Bone marrow (tissue), 2 donors: ENCODE results near the gene BMP7.

Experiments
- DNase-seq, 2 donors: peaks; one replicate each; lab custom pipeline; 2025; lab: John Stamatoyannopoulos, UW

Gene BMP7

DNA sequence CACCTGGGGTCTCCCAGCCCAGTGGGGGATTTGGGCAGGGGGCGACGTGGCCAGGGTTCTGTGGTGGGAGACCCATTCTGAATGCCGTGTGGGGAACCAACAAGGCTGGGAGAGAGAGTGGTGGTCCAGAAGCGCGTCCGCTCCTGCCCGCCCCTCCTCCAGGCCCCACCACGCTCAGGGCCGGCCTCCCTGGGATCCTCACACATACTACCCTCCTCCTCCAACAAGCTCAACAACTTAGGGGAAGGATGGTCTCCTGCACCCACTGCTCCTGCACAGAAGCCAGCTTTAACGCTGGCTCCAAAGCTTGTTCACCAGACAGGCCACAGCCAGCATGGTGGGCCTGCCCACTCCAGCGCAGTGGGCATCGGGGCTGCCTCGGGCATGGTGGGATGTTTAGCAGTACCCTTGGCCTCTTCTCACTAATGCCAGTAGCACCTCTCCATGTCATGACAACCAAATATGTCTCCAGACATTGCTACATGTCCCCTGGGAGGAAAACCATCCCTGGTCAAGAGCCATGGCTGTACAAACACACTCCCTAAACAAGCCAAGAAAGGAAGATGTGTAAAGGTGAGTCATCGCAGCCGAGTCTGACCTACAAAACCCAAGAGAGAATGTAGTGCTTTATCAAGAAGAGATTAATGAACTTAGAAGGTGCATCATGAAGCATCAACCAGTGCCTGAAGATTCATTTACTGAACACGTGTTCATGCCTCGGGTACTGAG lies 75.7 kb downstream of the BMP7 start:
- no peak for DNase-seq

DNA sequence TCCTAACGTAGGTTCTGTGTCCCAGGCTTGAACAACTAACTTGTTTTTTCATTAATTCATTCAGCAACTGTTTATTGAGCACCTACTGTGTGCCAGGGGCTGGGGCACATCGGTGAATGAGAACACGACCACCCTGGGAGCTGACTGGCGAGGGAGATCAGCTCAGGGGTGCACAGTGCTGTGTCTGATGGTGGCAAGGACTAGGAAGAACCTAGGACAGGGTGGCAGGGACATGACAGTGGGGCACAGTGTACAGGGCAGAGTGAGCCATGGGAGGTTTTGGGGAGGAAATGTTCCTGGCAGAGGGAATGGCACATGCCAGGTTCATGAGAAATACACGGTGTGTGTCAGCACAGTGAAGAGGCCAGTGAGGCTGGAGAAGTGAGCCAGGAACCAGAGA lies 76.7 kb downstream of the BMP7 start:
- no peak for DNase-seq

DNA sequence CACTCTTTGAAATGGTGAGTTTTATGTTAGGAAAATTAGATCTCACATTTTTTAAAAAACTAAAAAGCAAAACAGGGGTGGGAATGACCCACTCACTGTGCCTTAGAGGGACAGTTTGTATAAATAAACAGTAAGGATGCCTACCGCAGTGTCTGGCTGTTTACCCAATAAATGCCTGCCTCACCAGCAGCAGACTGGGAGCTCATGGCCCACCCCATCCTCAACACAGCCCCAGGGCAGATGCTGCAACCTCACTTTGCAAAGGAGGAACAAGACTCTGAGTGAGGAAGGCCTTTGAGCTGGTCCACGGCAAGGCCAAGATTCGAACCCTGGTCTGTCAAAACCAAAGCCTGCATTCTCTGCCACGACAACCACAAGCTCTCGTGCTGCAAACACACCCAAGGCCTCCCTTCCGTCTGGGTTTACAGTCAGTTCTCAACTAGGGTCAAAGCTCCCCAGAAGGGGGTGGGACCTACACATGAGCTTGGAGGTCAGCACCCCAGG lies 77.8 kb downstream of the BMP7 start:
- no peak for DNase-seq

DNA sequence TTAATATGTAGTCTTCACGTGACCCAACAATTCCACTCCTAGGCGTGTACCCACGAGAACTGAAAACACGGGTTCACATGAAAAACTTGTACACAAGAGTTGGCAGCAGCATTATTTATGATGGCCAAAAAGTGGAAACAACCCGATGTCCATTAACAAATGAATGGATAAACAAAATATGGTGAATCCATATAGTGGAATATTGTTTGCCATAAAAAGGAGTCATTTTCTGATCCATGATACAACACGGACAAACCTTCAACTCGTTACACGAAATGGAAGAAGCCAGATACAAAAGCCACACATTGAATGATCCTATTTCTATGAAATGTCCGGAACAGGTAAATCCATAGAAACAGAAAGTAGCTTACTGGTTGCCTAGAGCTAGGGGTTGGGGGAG lies 78.4 kb downstream of the BMP7 start:
- no peak for DNase-seq

DNA sequence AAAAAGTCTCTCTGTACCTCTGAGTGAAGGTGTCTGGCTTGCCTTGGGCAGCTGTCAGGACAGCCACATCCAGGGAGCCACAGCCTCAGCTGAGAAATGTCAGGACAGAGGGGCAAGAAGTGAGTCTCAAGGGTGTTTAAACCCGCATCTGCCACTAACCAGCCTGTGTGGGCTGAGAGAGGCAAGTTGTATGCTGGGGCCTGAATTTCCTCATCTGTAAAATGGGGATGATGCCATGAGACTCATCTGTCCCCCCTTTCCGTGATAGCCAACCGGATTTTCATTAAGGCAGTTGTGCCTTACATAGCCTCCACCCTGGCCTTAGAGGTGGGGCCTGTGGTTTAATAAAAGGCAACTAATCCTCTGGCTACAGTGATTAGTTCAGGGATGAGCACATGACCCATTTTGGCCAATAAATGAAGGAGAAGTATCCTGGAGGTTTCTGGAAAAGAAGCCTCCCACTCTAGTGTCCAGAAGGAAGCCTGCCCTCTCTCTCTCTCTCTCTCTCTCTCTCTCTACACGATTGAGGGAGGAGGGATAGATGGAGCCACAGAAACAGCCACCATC lies 79.3 kb downstream of the BMP7 start:
- no peak for DNase-seq

DNA sequence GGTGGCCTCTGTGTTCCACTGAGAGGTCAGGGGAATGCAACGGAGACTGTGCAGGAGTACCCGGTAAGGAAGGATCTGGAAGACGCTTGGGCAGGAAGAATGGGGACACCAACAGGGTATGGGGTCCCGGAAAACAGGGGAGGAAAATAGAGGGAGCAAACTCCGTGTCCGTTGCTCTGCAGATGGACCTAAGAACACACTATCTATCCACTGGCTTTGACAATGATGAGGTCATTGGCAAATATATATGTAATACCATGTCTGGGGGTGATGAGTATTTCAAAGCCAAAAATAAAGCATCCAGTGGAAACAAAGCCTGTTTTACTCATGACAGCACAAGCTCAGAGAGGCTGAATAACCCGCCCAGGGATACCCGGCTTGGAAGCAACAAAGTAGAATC lies 80.2 kb downstream of the BMP7 start:
- DNase-seq = no peak

DNA sequence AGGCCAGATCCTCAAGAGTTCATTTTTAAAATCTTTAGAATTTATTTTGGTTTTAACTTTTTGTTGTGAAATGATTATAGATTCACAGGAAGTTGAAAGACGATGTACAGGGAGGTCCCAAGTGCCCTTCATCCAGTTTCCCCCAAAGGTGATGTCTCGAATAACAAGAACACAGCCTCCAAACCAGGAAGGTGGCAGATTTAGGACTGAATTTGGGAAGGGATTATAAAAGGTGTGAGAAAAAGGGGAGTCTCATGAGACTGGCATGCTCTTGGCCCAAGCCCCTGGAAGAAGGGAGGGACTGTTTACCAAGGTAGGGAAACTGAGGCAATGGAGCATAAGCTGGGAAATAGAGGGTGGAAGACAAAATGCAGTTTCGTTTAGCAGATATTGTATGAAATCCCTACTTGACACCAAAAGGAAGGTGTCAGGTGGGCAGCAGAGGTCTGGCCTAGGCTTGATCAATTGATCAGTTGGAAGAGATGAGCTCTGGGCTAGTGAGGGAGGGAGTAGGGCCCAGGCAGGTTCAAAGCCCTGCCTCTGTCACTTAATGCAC lies 81.2 kb downstream of the BMP7 start:
- no peak for DNase-seq

DNA sequence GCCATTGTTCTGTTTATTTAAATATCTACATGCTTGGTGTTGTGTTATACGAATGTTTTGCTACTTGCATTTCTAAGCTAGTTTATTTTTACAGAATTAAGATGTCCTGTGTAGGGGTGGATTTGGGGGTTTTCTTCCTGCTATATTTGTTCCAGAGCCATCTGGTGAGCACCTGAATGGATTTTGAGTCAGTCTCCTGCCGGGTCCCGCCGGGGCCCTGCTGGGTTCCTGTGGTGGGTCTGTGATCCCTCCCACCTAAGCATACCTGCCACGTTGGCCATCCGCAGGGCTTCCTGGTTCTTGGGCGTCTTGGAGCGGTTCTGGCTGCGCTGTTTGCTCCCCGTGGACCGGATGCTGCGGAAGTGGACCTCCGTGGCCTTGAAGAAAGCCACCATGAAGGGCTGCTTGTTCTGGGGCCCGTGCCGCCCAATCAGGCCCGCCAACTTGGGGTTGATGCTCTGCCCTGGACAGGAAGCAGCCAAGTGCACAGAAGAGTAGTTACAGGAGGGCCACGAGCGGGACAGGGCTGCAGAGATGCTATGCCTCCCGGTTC lies 82.9 kb downstream of the BMP7 start:
- DNase-seq = no peak

DNA sequence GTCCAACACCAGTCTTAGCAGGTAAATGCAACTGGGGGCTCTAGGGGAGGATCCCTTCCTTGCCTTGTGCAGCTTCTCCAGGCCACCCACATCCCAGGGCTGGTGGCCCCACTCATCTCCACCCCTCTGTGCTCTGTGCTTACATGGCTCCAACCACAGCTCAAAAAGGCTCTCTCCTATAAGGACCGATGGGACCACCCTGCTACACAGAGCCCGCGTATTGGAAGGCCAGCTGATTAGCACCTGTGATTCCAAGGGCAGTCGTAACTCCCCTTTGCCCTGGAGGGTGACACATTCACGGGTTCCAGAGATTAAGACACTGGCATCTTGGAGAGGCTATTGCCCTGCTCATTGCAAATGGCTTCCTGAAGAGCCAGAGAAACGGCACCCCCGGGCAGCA lies 84.8 kb downstream of the BMP7 start:
- DNase-seq = no peak

DNA sequence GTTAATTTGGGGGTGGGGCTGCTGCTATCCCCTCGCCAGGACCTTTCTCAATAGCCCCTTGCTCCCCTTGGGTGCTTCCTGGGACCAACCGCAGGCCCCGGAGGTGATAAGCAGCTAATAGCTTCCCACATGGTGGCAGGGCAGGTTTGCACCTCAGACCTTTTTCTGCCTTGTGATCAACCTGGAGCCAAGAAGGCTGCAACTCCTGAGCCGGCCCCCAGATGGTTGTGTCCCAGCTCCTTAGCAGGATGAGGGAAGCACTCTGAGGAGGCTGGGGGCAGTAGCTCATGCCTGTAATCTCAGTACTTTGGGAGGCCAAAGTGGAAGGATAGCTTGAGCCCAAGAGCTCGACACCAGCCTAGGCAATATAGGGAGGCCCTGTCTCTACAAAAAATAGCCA lies 85.5 kb downstream of the BMP7 start:
- no peak for DNase-seq

DNA sequence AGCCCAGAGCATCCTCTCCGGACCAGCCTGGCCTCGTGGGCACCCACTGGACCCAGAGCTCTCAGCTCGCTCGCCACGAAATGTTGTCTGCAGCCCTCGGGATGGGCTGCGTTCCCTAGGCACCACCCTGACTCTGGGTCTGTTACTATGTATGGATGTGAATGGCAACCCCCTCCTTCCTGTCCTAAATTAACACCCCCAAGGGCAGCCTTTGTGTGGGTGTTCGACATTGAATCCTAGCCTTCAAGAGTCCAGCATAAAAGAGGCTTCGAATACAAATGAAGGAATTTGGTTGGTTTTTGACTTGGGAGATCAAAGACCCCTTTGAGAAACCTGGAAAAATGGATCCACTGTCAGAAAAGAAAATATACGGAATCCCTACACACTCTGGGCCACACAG lies 86.1 kb downstream of the BMP7 start:
- DNase-seq = no peak

DNA sequence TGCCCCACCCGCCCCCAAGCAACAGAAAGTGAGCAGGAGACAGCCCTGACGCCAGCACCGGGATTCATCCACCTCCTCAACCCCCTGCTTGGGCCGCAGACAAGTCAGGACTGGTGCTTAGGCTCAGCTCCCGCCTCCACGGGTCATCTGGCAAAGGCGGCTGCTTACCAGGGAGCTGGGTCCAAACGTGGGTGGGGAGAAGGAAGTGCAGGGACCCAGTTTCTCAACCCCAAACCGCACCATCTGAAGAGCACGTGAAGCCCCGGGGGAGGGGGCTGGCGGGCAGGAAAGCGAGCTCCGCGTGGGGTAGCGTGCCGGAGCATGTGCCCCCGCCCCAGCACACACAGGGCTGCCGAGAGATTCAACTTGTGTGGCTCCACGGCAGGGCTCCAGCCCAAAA lies 87.2 kb downstream of the BMP7 start:
- DNase-seq = no peak

DNA sequence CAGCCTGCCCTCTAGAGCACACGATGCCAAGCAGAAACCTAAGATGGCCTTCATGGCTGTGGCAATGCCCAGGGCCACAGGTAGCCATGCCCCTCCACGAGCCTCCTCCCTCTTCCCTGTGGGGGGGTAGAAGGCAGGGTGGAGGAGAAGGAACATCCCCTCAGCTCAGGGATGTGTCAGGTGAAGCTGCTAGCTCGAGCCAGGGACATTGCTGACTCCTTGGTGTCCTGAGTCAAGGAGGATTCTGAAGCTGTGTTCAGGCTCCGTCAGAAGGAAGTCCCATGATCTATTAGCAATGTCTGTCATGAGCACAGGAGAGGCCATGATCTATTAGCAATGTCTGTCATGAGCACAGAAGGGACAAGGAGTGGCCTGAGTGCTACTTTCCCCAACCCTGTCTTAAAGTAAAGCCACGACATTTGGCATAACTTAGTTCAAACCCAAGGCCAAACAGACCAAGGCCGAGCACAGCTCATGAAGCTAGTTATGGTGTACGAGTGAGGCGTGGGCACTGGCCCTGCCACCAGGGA lies 87.8 kb downstream of the BMP7 start:
- DNase-seq = no peak

DNA sequence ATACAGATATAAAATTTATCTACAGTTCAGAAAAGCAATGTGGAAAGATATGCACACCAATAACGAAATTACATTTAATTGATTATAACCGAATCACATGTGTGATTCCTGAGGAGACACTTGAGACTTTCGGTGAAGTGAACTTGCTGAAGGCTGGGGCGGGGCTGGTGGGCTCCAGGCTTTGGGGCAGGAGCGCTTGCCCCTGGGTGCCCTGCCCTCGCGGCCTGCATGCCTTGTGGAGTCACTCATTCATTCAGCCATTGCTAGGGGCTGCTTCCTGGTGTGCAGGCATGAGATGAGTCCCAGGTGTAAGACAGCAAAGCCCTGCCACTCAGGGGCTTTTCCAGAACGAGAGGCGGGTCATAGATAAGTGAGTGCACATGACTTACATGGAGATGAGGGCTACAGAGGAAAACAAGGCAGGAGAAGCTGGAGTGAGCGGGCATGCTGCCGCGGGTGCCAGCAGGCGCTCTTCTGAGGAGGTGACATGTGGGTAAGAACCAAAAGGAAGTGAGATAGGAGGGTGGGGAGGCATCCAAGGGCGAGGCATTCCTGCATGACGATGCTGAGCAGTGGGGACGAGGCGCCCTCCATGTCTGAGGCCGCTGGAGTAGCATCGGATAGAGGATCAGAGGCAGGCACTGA lies 88.7 kb downstream of the BMP7 start:
- DNase-seq = no peak

DNA sequence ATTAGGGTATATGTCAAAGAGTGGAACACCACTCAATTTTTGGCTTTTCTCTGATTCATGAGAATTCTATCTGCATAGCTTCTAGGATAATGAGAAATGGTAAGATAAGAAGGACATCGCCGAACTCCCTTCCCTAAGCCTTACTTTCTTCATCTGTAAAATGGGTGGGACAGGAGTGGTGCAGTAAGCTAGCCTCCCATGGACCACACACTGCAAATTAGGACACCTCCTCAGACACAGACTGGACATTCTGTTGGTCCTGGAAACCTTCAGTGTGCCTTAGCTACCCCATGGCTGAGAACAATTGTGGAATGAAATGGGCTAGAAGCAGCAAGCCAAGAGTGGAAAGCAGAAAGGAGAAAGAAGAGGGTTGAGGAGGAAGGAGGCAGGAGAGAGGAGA lies 89.6 kb downstream of the BMP7 start:
- no peak for DNase-seq

DNA sequence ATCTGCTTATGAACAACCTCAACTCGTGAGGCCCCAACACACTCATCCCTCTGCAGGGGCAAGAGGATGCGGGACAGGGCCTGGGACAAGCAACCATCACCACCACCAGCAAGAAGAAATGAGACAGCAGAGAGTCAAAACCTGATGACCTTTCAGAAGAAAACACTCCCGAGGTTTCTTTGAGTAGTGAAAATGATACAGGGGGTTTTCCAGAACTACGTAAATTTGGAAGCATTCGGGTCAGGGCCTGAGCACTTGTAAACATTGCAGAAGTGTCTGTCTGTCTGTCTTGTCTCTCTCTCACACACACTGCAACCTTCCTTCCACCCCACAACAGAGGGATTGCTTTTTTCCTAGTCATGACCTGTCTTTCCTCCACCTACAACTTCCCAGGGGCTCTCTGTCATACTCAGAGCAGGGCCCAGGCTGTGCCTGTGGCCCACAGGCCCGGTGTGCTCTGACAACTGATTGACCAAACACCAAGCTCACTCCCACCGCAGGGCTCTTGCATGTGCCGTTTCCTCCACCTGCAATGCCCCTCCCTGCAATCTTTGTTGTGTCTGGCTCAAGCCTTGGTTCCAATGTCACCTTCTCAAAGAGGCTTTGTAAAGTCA lies 90.9 kb downstream of the BMP7 start:
- DNase-seq = no peak

DNA sequence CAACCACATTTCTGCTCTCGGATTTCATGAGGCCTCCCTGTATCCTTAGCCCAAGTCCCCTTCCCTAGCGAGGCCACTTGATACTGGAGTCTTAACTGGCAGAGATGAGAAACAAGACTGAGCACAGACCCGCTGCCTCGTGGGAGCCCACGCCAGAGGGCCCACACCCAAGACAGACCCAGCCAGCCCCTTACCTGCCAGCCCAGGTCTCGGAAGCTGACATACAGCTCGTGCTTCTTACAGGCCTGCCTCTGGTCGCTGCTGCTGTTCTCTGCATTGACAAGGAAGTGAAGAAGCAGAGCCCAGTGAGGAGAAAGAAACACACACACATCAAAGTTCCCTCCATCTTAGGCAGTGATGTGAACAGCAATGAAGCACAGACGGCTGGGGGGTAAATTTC lies 91.7 kb downstream of the BMP7 start:
- DNase-seq = no peak

DNA sequence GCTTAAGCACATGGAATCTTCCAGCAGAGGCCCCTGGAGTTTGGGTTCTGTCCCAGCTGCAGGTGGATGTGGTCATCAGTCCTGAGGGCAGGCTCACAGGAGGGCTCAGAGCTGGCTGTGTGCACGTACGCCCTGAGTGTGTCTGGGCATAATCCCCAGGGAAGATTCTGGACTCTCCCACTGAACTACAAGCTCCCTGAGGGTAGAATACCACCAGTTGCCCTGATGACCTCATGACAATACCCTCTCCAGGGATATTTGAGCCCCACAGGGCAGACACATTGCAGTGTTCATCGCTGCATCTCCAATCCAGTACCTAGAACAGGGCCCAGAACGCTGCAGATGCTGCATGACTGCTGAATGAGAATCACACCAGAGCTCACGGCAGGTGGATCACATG lies 92.5 kb downstream of the BMP7 start:
- no peak for DNase-seq

DNA sequence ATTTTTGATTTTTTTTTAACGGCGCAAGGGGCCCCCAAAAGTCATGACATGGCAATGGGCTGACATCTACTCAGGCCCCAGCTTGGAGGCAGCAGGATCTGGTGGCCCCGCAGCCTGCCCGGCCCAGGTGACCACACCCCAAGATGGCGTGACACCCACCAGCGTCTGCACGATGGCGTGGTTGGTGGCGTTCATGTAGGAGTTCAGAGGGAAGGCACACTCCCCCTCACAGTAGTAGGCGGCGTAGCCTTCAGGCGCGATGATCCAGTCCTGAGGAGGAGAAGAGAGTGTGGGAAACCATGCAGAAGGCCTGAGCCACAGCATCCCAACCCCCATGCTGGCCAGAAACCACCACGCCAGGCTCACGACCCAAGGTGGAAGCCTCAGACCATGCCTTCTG lies 93.4 kb downstream of the BMP7 start:
- no peak for DNase-seq

DNA sequence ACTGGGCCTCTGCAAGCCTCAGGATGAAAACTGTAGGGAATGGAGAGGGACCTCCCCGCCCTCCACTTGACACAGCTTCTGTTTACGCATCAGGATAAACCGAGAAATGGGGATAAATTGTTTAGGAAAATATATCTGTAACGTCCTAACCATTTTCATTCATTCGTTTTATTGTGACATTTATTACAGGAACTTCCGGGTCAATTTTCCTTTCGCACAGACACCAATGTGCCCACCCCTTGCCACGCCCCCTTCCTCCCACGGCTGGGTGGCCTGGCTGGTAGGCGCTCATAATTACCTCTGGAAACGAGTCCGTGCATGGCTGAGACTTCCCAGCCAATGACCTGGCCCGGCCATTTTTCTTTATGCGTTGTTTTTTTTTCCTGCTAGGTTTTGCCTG lies 96.1 kb downstream of the BMP7 start:
- no peak for DNase-seq

DNA sequence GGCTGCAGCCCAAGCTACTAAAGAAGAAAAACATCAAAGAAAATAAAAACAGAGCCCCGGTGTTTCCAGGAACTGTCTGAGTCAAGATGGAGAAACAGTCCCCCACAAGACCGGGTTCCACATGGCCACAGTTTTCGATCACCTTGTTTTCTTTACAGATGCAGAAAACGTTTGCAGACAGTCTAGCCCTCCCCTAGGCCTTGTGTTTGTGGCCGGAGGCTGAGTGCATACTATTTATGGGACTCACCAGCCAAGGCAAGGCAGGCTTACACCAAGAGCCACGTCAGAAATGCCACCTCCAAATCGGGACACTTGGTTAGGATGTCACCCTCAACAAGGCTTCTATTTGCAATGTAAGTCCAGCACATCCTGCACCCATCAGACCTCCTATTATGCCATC lies 97.3 kb downstream of the BMP7 start:
- no peak for DNase-seq

DNA sequence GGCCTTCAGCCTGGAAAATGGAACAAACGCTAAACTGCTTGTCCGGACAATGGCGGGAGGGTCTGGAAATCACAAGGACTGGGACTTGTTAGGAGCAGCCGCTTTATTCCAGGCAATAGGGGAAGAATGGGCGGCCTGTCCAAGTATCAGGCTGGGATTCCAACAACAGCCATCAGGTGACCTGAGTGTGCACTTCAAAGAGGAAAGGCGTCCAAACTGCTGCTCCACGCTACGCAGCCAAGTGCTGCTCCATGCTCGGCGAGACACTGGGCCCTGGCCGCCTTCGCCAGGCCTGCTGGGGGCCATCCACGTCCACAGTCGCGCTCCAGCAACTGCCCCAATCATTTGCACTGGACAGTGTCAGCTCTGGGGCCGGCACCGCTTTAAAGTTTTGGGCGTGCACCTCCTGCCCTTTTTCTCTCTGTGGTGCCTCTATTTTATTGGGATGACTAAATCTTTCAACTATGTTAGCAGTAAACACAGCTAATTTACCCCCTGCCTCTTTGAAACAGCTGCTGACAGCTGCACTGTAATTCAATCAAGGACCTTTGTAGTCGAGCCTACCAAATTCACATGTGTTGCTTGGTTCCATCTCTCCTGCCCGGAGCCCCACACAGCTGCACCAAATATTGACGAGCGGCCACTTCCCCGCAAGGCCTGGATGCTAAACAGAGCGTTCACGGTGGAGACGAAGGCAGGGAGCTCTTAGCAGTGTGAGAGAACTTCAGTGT lies 98.3 kb downstream of the BMP7 start:
- DNase-seq = no peak
